GM23338 (cell line): ENCODE data around the gene CTNNA1.

Source experiments
- EZH2 ChIP-seq: fragments of 200-600 bp; sonication (generic); IDR thresholded peaks from one replicate; pipeline ENCODE4 v1.8.0; 2017; ENCODE audit warnings: antibody characterized with exemption, mild to moderate bottlenecking, low read depth; ENCODE audit not compliant: unreplicated experiment
- JUNB ChIP-seq: IDR thresholded peaks from one replicate; pipeline ENCODE4 v1.6.1; 2016; ENCODE audit warnings: antibody characterized with exemption; ENCODE audit not compliant: unreplicated experiment
- POLR2AphosphoS5 ChIP-seq: IDR thresholded peaks from 2 replicates; pipeline ENCODE4 v1.6.1; 2016; ENCODE audit warnings: antibody characterized with exemption, low read depth
- TF ChIP-seq, protein P1 (sequence below): IDR thresholded peaks from one replicate; pipeline ENCODE4 v1.6.1; 2018; ENCODE audit warnings: antibody characterized with exemption; ENCODE audit not compliant: unreplicated experiment

DNA sequence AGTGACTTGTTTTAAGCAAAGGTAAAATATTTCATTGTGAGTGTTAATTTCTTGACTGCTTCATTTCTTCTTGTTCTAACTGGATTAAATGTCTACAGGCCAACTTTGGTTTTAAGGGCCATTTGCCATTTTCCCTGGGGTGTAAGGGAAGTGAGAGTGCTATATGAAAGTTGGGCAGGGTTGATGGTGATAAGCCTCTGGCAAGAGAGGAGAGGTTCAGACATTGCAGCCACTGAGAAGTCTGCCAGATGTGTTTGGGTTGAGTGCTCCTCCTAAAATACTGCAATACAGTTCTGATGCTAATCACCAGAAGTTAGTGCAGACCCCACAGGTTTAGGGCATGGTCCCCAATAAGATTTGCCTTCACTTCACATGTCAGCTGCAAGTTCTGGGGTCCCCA lies 136.8 kb downstream of the CTNNA1 start:
- TF ChIP-seq EZH2 (no peak), JUNB (no peak), POLR2AphosphoS5 (no peak)
- TF ChIP-seq, protein P1, sequence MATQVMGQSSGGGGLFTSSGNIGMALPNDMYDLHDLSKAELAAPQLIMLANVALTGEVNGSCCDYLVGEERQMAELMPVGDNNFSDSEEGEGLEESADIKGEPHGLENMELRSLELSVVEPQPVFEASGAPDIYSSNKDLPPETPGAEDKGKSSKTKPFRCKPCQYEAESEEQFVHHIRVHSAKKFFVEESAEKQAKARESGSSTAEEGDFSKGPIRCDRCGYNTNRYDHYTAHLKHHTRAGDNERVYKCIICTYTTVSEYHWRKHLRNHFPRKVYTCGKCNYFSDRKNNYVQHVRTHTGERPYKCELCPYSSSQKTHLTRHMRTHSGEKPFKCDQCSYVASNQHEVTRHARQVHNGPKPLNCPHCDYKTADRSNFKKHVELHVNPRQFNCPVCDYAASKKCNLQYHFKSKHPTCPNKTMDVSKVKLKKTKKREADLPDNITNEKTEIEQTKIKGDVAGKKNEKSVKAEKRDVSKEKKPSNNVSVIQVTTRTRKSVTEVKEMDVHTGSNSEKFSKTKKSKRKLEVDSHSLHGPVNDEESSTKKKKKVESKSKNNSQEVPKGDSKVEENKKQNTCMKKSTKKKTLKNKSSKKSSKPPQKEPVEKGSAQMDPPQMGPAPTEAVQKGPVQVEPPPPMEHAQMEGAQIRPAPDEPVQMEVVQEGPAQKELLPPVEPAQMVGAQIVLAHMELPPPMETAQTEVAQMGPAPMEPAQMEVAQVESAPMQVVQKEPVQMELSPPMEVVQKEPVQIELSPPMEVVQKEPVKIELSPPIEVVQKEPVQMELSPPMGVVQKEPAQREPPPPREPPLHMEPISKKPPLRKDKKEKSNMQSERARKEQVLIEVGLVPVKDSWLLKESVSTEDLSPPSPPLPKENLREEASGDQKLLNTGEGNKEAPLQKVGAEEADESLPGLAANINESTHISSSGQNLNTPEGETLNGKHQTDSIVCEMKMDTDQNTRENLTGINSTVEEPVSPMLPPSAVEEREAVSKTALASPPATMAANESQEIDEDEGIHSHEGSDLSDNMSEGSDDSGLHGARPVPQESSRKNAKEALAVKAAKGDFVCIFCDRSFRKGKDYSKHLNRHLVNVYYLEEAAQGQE, result no peak
